Subcutaneous abdominal adipose tissue (tissue), 5 donors: ENCODE measurements around the gene NMBR.
"Not testable (repeated sequence)": the region's sequence is repeated elsewhere in the genome, so short reads cannot be mapped to it uniquely, and the experiment has no call there.

Source experiments
- H3K27ac ChIP-seq: one replicate; pipeline ENCODE4 v1.7.0; 2013; ENCODE audit warnings: low read depth, mild to moderate bottlenecking, inconsistent platforms, low read length, moderate library complexity
- H3K27me3 ChIP-seq, 5 donors: one replicate each; pipeline ENCODE4 v1.7.0; 2013; ENCODE audit warnings: low read length in 5 of 5, inconsistent platforms in 1 of 5; ENCODE audit not compliant: control insufficient read depth in 5 of 5, insufficient read depth in 4 of 5
- H3K36me3 ChIP-seq, 5 donors: one replicate each; pipeline ENCODE4 v1.7.0; 2013; ENCODE audit warnings: low read length in 5 of 5; ENCODE audit not compliant: control insufficient read depth in 5 of 5, insufficient read depth in 5 of 5
- H3K4me1 ChIP-seq, 5 donors: one replicate each; pipeline ENCODE4 v1.7.0; 2013; ENCODE audit warnings: low read length in 5 of 5, mild to moderate bottlenecking in 3 of 5, moderate library complexity in 1 of 5; ENCODE audit not compliant: control insufficient read depth in 5 of 5, insufficient read depth in 5 of 5
- H3K4me3 ChIP-seq, 5 donors: one replicate each; pipeline ENCODE4 v1.7.0; 2013; ENCODE audit warnings: low read length in 5 of 5, low read depth in 1 of 5
- H3K9ac ChIP-seq, 5 donors: one replicate each; pipeline ENCODE4 v1.7.0; 2013; ENCODE audit warnings: low read length in 5 of 5, mild to moderate bottlenecking in 4 of 5, moderate library complexity in 3 of 5
- H3K9me3 ChIP-seq, 5 donors: one replicate each; pipeline ENCODE4 v1.7.0; 2013; ENCODE audit warnings: low read length in 5 of 5; ENCODE audit not compliant: control insufficient read depth in 5 of 5
- donor health status: healthy.
- donor health status: healthy.
- donor health status: healthy.
- donor health status: healthy.
- donor health status: healthy.

NMBR gene

GRCh38 chr6:142155895-142156757 is 9.2 kb upstream of the NMBR start:
- Histone ChIP-seq H3K9ac (peak overlapping the region in 4 of 5 donors; percentile 3 to 47 (median 36)), H3K36me3 (no peaks in the 10 kb centered on the region), H3K27ac (no peak overlapping the region), H3K27me3 (no peaks in the 10 kb centered on the region), H3K4me1 (peaks cover 0 to 6% (median 5%) of the 10 kb centered on the region in 5 donors), H3K4me3 (no peak overlapping the region), H3K9me3 (no peaks in the 10 kb centered on the region)

DNA sequence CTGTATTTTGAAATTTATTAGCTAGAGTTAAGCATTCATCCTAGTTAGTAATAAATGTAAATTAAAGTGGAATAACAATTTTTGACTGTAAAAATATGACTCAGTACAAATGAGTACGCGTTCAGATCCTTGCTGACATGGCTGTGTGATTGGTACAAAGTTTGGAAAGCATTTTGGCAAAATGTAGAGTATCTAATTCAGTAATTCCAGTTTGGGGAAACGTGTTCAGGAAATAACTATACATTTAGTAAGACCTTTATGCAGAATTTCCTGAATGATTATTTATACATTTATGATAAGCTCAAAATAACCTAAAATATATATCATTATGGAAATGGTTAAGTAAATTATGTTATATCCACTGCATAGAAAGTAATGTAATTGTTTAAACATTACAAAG is 8.2 kb upstream of the NMBR start:
- H3K9me3 ChIP-seq = no peaks in the 10 kb centered on the region
- peaks cover 0 to 4% (median 0%) of the 10 kb centered on the region in 5 donors for H3K36me3 ChIP-seq
- H3K4me3 ChIP-seq = no peak overlapping the region
- no peak overlapping the region for H3K9ac ChIP-seq
- H3K4me1 ChIP-seq = peaks cover 0 to 6% (median 5%) of the 10 kb centered on the region in 5 donors
- H3K27me3 ChIP-seq = no peaks in the 10 kb centered on the region
- no peak overlapping the region for H3K27ac ChIP-seq

- no peaks in the 10 kb centered on the region for H3K27me3 ChIP-seq
- no peak overlapping the region for H3K27ac ChIP-seq
- no peak overlapping the region for H3K9ac ChIP-seq
- peaks cover 0 to 4% (median 0%) of the 10 kb centered on the region in 5 donors for H3K36me3 ChIP-seq
- H3K4me1 ChIP-seq = peaks cover 0 to 9% (median 6%) of the 10 kb centered on the region in 5 donors
- H3K9me3 ChIP-seq = no peaks in the 10 kb centered on the region
- no peak overlapping the region for H3K4me3 ChIP-seq
Measured at GRCh38 chr6:142154336-142154735, 7.4 kb upstream of the NMBR start.

DNA sequence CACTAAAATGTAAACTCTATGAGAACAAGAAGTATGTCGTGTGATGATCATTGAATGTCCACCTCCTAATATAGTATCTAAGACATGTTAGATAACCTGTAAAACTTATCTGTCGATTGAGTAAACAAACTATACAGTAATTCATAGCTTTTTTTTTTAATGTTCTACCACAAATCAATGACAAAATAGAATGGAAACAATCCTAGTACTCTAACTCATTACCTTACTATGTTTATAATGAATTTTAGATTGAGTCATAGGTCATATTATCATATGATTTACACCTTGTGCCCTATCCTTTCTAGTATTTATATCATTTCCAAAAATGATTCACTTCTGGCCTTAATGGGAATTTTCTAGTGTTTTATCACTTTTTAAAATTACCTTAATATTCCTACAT is 6.3 kb upstream of the NMBR start:
- Histone ChIP-seq H3K9me3 (no peaks in the 10 kb centered on the region), H3K36me3 (peaks cover 0 to 4% (median 0%) of the 10 kb centered on the region in 5 donors), H3K4me1 (peaks cover 0 to 20% (median 18%) of the 10 kb centered on the region in 5 donors), H3K27ac (no peak overlapping the region), H3K9ac (no peak overlapping the region), H3K27me3 (no peaks in the 10 kb centered on the region), H3K4me3 (no peak overlapping the region)

DNA sequence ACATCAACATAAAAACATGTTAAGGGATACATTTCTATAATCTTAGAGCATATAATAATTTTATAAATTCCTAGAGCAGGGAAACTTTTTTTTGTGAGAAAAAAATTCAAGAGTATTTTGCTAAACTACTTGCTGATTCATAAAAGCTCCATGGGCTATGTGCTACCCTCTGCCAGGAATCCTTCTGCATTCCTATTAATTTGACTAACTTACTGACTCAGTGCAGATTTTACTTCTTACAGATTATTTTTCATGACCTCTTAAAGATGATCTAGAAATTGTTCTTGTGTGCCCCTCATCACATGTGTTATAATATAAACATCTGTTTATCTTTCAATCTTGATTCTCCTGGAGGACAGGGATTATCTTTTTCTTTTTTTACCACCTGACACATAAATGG is 5.8 kb upstream of the NMBR start:
- Histone ChIP-seq H3K4me3 (no peak overlapping the region), H3K4me1 (peaks cover 0 to 25% (median 22%) of the 10 kb centered on the region in 5 donors), H3K27ac (no peak overlapping the region), H3K9ac (no peak overlapping the region), H3K27me3 (no peaks in the 10 kb centered on the region), H3K9me3 (no peaks in the 10 kb centered on the region), H3K36me3 (peaks cover 0 to 4% (median 0%) of the 10 kb centered on the region in 5 donors)

DNA sequence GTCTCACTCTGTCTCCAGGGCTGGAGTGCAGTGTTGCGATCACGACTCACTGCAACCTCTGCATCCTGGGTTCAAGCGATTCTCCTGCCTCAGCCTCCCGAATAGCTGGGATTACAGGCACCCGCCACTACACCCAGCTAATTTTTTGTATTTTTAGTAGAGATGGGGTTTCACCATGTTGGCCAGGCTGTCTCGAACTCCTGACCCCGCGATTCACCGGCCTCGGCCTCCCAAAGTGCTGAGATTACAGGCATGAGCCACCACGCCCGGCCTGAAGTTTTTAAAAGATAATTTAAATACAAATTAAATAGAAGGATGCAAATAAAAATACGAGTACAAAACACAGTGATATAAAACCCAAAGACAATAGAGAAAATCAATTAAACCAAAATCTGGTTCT is 5.4 kb downstream of the NMBR start:
- not testable (repeated sequence) for H3K4me1 ChIP-seq, H3K36me3 ChIP-seq, H3K4me3 ChIP-seq, H3K9me3 ChIP-seq, H3K27me3 ChIP-seq, H3K27ac ChIP-seq, H3K9ac ChIP-seq

- H3K27ac ChIP-seq = no peak overlapping the region
- no peaks in the 10 kb centered on the region for H3K4me1 ChIP-seq
- H3K9me3 ChIP-seq = no peaks in the 10 kb centered on the region
- no peak overlapping the region for H3K4me3 ChIP-seq
- no peak overlapping the region for H3K9ac ChIP-seq
- no peaks in the 10 kb centered on the region for H3K36me3 ChIP-seq
- no peaks in the 10 kb centered on the region for H3K27me3 ChIP-seq
Measured at GRCh38 chr6:142138876-142139275, 8.0 kb downstream of the NMBR start.

DNA sequence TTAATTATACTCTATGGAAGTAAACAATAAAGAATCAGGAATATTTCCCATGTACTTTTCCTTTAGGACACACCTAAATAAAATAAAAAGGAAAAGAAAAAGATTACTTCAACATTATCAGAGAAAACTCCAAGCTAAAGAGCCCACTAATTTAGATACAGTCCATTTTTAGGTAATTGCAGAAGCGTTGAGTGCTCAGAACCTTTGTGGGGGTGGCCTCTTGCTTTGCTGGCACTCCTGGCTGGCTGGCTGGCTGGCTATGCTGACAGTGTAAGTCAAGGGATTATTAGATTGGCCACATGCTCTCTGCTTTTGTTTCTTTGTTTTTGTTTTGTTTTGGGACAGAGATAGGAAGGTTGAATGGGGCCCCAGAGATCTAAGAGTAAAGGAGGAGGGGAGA is 14.3 kb downstream of the NMBR start, which contains the start of gene GJE1:
TSS of gene GJE1 (plus strand) at position 301 of the 400 bp plus-strand sequence. CDS start 234 bp downstream, outside the sequence.
- Histone ChIP-seq H3K27me3 (no peaks in the 10 kb centered on the region), H3K36me3 (no peaks in the 10 kb centered on the region), H3K4me3 (no peak within 1 kb of the TSS), H3K9me3 (peaks cover 0 to 8% (median 6%) of the 10 kb centered on the region in 5 donors), H3K9ac (no peak within 1 kb of the TSS), H3K4me1 (no peaks in the 10 kb centered on the region), H3K27ac (no peak within 1 kb of the TSS)

- Histone ChIP-seq H3K9ac (no peak overlapping the region), H3K9me3 (peaks cover 0 to 8% (median 6%) of the 10 kb centered on the region in 5 donors), H3K27ac (no peak overlapping the region), H3K4me3 (no peak overlapping the region), H3K4me1 (no peaks in the 10 kb centered on the region), H3K36me3 (no peaks in the 10 kb centered on the region), H3K27me3 (no peaks in the 10 kb centered on the region)
Measured at GRCh38 chr6:142130814-142131213, 16.1 kb downstream of the NMBR start.

GRCh38 chr6:142121342-142121741 is 25.6 kb downstream of the NMBR start:
- H3K4me3 ChIP-seq = no peak overlapping the region
- no peaks in the 10 kb centered on the region for H3K4me1 ChIP-seq
- no peaks in the 10 kb centered on the region for H3K27me3 ChIP-seq
- H3K36me3 ChIP-seq = no peaks in the 10 kb centered on the region
- no peak overlapping the region for H3K27ac ChIP-seq
- H3K9me3 ChIP-seq = no peaks in the 10 kb centered on the region
- no peak overlapping the region for H3K9ac ChIP-seq
